Measurements from ENCODE around the gene GRIK5.

The GRIK5 gene

DNA sequence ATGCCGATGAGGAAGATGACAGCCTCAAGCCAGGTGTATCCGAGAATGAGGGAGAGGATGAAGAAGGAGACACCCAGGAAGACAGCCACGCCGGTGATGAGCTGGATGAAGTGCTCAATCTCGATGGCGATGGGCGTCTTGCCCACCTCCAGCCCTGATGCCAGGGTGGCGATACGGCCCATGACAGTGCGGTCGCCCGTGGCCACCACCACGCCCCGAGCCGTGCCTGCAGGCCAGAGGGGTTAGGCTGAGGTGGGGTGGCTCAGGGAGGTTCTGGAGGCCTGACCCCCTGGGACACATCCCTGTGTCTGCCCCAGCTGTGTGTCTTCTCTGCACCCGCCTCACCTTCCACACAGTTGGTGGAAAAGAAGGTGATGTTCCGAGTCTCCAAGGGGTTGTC, 85.0 kb downstream of the GRIK5 start:
- no peak for DNase-seq

- no peak for DNase-seq
Measured at GRCh38 chr19:41981724-41982123, 88.3 kb downstream of the GRIK5 start.

DNA sequence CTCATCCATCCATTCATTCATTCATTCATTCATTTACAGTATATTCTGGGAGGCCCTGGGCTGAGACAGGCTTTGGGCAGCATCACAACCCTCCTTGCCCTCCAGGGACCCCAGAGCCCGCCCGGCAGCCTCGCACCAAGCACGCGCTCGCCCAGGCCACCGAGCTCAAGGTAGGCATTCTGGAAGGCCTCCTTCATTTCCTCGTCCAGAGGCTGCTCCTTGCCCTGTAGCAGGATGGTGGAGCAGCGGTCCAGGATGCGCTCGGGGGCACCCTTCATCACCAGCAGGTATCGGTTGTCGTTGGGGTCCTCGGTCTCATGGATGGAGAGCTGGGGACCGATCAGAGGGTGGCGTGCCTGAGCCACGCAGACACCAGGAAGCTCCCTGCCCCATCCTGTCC, 91.5 kb downstream of the GRIK5 start:
- no peak for DNase-seq

DNA sequence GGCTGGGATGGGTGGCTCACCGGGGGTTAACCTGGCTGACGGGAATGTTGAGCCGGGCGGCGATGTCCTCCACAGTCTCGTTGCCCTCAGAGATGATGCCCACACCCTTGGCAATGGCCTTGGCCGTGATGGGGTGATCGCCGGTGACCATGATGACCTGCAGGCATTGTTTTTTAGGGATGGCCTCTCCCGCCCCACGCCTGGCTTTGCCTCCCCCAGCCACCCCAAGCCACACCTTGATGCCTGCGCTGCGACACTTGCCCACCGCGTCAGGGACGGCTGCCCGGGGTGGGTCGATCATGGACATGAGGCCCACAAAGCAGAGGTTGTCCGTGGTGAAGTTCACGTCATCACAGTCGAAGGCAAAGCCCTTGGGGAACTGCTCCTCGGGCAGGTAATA, 92.1 kb downstream of the GRIK5 start:
- DNase-seq: no peak

- DNase-seq: no peak
Measured at GRCh38 chr19:41974652-41975051, 95.4 kb downstream of the GRIK5 start.

GRCh38 chr19:41971363-41971762, 98.6 kb downstream of the GRIK5 start:
- no peak for DNase-seq

DNA sequence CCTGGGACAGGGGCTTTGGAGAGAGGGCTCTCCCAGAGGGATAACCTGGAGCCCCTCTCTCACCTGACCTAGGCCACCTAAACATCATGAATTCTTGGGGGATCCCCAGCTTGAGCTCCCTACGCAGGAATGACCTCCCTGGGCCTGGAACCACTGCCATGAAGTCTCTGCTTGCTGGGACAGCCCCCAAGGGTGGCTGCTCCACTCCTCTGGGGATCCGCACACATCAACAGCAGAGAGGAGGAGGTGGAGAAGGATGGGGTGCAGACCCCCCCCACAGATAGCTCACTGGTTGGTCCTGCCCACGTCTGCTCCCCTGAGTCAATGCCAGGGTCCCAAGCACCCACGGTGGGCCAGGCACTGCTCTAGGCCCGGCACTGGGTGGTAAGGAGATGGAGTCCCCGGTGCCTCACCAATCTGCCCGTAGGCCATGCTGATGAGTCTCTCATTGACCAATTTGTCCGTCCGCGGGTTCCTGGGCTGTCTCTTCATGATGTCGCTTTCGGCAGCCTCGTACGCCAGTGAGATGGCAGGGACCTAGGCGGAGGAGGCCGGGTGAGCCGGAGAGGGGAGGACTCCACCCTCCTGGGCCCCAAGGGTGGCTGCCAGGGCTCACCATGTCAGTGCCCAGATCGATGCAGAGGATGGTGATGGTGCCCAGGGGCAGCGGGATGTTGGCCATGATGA, 100.1 kb downstream of the GRIK5 start:
- DNase-seq: no peak

DNA sequence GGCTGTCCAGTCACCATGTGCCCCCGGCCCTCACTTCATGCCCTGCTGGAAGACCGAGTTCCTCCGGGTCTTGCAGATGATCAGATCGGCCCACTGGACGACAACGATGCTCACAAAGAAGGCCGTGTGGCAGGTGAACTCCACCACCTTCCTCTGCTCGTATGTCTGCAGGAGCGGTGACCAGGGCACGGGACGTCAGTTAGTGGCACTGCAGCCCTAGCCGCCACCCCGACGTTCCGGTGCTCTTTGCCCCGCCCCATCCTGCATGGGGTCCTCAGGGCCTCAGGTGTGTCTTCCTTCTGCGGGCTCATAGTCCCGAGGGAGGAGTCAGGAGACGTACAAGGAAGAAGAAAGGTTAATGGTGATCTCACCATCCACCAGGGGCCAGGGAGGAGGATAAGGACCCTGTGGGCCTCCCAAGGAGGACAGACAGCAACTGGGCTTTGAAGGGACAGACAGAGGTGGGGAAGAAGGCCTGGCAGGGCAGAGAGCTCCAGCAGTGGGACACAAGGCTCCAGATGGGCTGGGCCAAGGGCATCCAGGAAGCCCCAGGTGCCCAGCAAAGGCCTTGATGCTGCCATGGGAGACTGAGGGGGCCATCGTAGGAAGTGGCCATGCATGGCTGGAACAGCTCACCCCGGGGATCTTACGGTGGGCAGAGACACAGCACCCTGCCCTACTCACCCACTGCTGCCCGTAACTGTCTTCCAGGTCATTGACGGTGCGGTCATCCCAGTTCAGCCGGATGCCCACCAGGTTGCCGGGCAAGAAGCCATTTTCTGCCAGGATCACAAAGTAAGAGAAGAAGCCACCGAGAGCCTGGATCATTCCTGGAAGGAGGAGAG, 101.0 kb downstream of the GRIK5 start:
- DNase-seq: no peak

DNA sequence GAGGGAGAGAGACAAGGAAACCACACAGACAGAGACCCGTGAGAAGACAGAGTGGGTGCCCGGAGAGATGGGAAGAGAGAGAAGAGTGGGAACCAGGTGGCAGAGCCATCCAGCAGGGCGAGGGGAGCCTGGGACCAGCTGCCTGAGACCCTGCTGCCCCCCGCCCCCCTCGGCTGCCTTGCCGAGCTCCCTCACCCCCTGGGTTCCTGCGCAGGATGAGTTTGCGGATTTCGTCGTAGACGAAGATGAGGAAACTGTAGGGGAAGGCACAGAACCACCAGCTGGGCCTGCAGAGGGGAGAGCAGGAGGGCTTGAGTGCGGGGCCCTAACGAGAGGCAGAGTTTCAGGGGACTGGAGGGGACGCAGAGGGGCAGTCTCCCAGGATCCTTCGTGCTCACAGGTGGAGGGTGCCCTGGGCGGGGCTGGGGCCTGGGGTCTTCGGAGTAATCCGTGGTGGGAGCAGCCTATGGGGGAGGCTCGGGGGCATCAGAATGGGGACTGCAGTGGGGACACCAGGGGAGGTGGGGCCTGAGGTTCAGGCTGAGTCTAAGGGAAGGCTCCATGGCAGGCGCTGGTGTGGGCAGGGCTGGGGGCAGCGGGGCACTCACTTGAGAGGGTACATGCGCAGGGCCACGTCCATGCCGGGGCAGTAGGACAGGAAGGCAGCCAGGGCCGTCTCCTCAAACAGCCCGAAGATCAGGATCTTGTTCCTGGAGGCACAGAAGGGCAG, 102.8 kb downstream of the GRIK5 start:
- DNase-seq: no peak

DNA sequence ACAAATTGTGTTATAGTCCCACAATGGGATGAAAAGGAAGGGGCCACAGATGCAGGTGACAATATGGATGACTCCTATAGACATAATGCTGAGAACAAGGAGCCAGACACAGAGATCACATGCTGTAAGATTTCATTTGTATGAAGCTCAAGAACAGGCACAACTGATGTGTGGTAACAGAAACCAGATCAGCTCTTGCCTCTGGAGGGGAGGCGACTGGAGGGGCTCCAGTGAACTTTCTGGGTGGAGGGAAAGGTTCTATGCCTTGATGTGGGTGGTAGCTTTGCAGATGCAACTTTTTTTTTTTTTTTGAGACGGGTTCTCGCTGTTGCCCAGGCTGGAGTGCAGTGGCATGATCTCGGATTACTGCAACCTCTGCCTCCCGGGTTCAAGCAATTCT, 104.9 kb downstream of the GRIK5 start:
- DNase-seq: no peak

DNA sequence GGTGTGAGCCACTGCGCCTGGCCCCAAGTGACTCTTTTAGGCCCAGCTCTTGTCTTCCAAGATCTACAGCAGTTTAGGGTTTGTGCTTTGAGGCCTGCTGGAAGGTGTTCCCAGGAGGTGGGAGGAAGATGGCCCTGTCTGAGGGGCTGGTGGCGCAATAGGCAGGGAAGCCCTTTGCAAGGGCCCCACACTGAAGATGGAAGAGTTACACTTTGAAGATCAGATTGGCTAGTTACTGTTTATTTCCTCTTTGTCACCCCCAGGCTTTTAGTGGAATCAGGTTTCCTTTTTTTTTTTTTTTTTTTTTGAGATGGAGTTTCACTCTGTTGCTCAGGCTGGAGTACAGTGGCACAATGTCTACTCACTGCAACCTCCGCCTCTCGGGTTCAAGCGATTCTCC, 109.0 kb downstream of the GRIK5 start:
- no peak for DNase-seq

GRCh38 chr19:41959056-41960053, 110.7 kb downstream of the GRIK5 start, which contains the start of gene RABAC1:
RABAC1 (minus strand) TSS chr19:41959321; CDS start chr19:41959292, 29 bp downstream.
- peak; percentile 91 for DNase-seq

GRCh38 chr19:41958367-41959055, 111.5 kb downstream of the GRIK5 start:
- peak; percentile 84 for DNase-seq

DNA sequence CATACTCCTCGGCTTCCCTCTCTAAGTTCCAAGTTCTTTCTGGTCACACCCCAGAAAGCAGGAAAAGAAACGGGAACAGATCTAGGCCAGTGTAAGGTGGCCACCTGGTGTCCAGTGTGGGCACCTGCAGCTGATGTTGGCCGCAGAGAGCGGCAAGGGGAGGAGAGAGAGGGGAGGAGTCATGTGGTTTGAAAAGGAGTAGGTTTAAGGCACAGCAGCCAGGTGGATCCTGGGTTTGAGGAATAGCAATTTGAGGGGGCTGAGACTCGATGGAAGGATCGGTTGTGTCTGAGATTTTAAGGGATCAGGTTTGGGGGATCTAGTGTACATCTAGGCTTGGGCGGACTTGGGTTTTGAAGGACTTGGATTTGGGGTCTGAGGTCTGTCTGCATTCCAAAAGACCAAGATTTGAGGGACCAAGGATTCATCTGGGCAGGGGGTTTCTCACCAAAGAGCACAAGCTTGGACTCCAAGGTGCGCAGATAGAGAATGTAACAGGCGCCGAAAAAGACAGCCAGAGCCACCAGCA, 112.1 kb downstream of the GRIK5 start:
- DNase-seq: no peak

DNA sequence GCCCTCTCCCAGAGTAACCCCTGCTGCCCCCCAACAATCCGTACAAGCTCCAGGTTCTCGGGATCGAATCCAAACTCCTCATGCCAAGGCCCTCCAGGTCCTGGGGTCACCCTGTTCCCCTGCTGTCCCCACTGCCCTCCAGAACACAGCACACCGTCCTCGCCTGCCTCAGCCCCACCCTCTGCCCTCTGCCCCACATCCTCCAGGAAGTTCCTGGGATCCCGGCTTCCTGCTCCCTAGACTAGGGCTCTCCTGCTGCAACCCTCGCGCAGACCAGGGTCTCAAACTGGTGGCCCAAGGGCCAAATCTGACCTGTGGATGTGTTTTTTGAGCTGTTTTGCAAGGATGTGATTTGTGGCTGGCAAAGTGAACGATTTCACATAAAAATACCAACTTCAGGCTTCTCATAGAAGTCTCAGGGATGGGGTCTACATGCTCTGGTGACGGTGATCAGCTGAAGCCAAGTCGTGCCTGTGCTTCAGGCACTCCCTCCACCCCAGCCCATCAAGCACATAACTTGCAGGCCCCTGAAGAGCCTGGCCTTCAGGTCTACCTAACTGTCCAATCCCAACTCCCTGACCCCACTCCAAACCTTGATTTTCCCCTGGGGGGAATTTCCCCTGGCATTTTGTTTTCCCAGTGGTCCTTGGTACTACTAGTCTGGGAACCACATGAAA, 112.7 kb downstream of the GRIK5 start:
- no peak for DNase-seq

- DNase-seq: no peak
Measured at GRCh38 chr19:41956621-41957020, 113.4 kb downstream of the GRIK5 start.

- no peak for DNase-seq
Measured at GRCh38 chr19:41955521-41955920, 114.5 kb downstream of the GRIK5 start.

DNA sequence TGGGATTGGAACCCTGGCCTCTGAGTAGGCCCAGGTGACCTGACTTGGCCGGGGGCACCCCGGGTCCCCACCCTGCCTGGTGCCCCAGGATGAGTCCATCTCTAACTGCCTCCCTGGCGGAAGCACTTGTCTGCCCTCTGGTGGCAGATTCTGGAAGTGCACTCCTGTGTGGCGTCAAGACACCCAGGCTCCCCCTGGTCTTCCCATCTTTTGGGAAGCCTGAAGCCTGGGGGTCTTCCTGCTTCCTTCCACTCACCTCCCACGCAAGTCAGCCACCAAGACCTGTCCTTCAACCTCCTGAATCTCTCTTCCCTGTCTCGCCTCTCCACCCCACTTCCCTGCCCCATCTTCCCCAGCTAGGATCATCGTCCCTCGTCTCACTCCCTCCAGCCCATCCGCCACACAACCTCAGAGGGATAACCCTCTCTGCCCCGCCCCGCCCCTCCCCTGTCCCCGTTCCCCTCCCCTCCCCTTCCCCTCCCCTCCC, 118.3 kb downstream of the GRIK5 start:
- peak; percentile 95 for DNase-seq
